HCT116 (cell line): ENCODE data around the gene NLGN3. TPM values are rescaled to one million over a fixed set of nuclear protein-coding genes. Genes with fewer than 3 reads are reported as not detected.

ENCODE experiments used
- ATAC-seq: fragments of 200-7000 bp; cut with Tn5 transposase; 2 replicates; pipeline ENCODE4 v1.9.1; 2020; ENCODE audit warnings: mild to moderate bottlenecking, moderate library complexity
- BruUV-seq: library from RNA; stranded (reverse); fragments of 400-500 nt; replicated peaks from 2 replicates; lab custom pipeline; 2021; lab: Mats Ljungman, UMichigan
- CTCF ChIA-PET: fragments of 300-600 bp; sonication (Branson Sonifier 250); formaldehyde crosslinking; loops from one replicate; lab custom pipeline; 2021; ENCODE audit warnings: antibody characterized with exemption; lab: Charles Lee
- POLR2A ChIA-PET: fragments of 300-600, 350-600 bp; sonication (Branson Sonifier 250); formaldehyde crosslinking; loops from one replicate; lab custom pipeline; 2021; ENCODE audit warnings: antibody characterized with exemption; lab: Charles Lee
- RAD21 ChIA-PET, 2 experiments: fragments of 300-600 bp; sonication (Branson Sonifier 250); formaldehyde crosslinking; loops; one replicate each; lab custom pipeline; 2023; ENCODE audit warnings: low total read pairs in 2 of 2; ENCODE audit not compliant: uncharacterized antibody in 2 of 2, unreplicated experiment in 2 of 2, low non-redundant PET in 1 of 2; lab: Charles Lee
- DNase-seq: peaks from one replicate; pipeline ENCODE4 v3.0.0-alpha.2; 2010; ENCODE audit warnings: low read depth, low spot score
- H2AFZ ChIP-seq: fragments of 200-600 bp; shearing (Covaris generic), sonication (generic); 2 replicates; pipeline ENCODE4 v1.6.1; 2017; ENCODE audit warnings: low read depth, mixed run types, mixed read lengths, antibody characterized with exemption, low read length; ENCODE audit not compliant: poor library complexity, severe bottlenecking
- H3K27ac ChIP-seq: 2 replicates; pipeline ENCODE4 v1.5.1; 2012; ENCODE audit warnings: low read depth, low read length
- H3K27me3 ChIP-seq: fragments of 200-600 bp; sonication (generic); 2 replicates; pipeline ENCODE4 v1.6.1; 2016; ENCODE audit warnings: mixed run types, low read length, mixed read lengths; ENCODE audit not compliant: insufficient read depth
- H3K36me3 ChIP-seq, 2 experiments: fragments of 200-500 bp in 1 of 2; fragments of 200-600 bp in 1 of 2; sonication (Bioruptor generic) in 1 of 2; sonication (generic) in 1 of 2; 2 replicates each; pipeline versions ENCODE4 v1.5.1 to v1.6.1; 2014 to 2016; ENCODE audit warnings: low read length in 2 of 2, inconsistent platforms in 1 of 2, mixed read lengths in 1 of 2, mixed run types in 1 of 2; ENCODE audit not compliant: insufficient read depth in 2 of 2, control insufficient read depth in 1 of 2
- H3K4me1 ChIP-seq, 2 experiments: fragments of 200-600 bp in 1 of 2; sonication (generic) in 1 of 2; 2 replicates each; pipeline versions ENCODE4 v1.5.1 to v1.6.1; 2012 to 2017; ENCODE audit warnings: low read length in 2 of 2, inconsistent platforms in 1 of 2, mild to moderate bottlenecking in 1 of 2, mixed read lengths in 1 of 2, mixed run types in 1 of 2, moderate library complexity in 1 of 2; ENCODE audit not compliant: insufficient read depth in 2 of 2, control insufficient read depth in 1 of 2
- H3K4me2 ChIP-seq: fragments of 200-600 bp; sonication (generic); 2 replicates; pipeline ENCODE4 v1.6.1; 2017; ENCODE audit warnings: mixed run types, low read length, mixed read lengths
- H3K4me3 ChIP-seq, 2 experiments: fragments of 200-600 bp in 1 of 2; sonication (generic) in 1 of 2; replicated peaks in 1 of 2; 2 replicates each; pipeline ENCODE4 v1.5.1; 2011 to 2016; ENCODE audit warnings: low read length in 2 of 2, control low read depth in 1 of 2, low read depth in 1 of 2, mild to moderate bottlenecking in 1 of 2, mixed read lengths in 1 of 2, mixed run types in 1 of 2
- H3K79me2 ChIP-seq: fragments of 200-600 bp; sonication (generic); 2 replicates; pipeline ENCODE4 v1.6.1; 2017; ENCODE audit warnings: mild to moderate bottlenecking, mixed run types, low read length, moderate library complexity, mixed read lengths; ENCODE audit not compliant: insufficient read depth
- H3K9ac ChIP-seq: fragments of 200-600 bp; sonication (generic); 2 replicates; pipeline ENCODE4 v1.6.1; 2016; ENCODE audit warnings: low read length, mixed read lengths
- H3K9me2 ChIP-seq: fragments of 200-600 bp; sonication (generic), shearing (Covaris generic); 2 replicates; pipeline ENCODE4 v1.6.1; 2017; ENCODE audit warnings: mixed run types, mild to moderate bottlenecking, moderate library complexity; ENCODE audit not compliant: insufficient read depth
- H3K9me3 ChIP-seq, 2 experiments: fragments of 200-500 bp in 1 of 2; fragments of 200-600 bp in 1 of 2; sonication (Bioruptor generic) in 1 of 2; sonication (generic) in 1 of 2; 2 replicates each; pipeline ENCODE4 v1.6.1; 2014 to 2017; ENCODE audit warnings: low read length in 2 of 2, mixed read lengths in 2 of 2, inconsistent platforms in 1 of 2, low read depth in 1 of 2, mild to moderate bottlenecking in 1 of 2, mixed run types in 1 of 2, moderate library complexity in 1 of 2; ENCODE audit not compliant: control insufficient read depth in 1 of 2, insufficient read depth in 1 of 2
- H4K20me1 ChIP-seq: fragments of 200-600 bp; sonication (generic), shearing (Covaris generic); 2 replicates; pipeline ENCODE4 v1.6.1; 2017; ENCODE audit warnings: mixed run types, mild to moderate bottlenecking, moderate library complexity; ENCODE audit not compliant: insufficient read depth
- CBX3 ChIP-seq: IDR thresholded peaks from 2 replicates; pipeline ENCODE4 v1.6.1; 2012; ENCODE audit warnings: low read depth
- CEBPB ChIP-seq: IDR thresholded peaks from 2 replicates; pipeline ENCODE4 v1.6.1; 2012; ENCODE audit warnings: low read depth
- EGR1 ChIP-seq: IDR thresholded peaks from 2 replicates; pipeline ENCODE4 v1.6.1; 2012; ENCODE audit warnings: low read depth
- ELF1 ChIP-seq: IDR thresholded peaks from 2 replicates; pipeline ENCODE4 v1.6.1; 2012; ENCODE audit warnings: low read depth, borderline replicate concordance
- EZH2 ChIP-seq: fragments of 200-600 bp; sonication (generic); IDR thresholded peaks from 2 replicates; pipeline ENCODE4 v1.6.1; 2017; ENCODE audit warnings: antibody characterized with exemption, mixed run types
- FOSL1 ChIP-seq: IDR thresholded peaks from 2 replicates; pipeline ENCODE4 v1.6.1; 2012; ENCODE audit warnings: low read depth
- JUND ChIP-seq: IDR thresholded peaks from 2 replicates; pipeline ENCODE4 v1.6.1; 2012
- RAD21 ChIP-seq: IDR thresholded peaks from 2 replicates; pipeline ENCODE4 v1.6.1; 2012; ENCODE audit warnings: low read depth, mild to moderate bottlenecking
- SP1 ChIP-seq: IDR thresholded peaks from 2 replicates; pipeline ENCODE4 v1.6.1; 2012; ENCODE audit warnings: low read depth
- SRF ChIP-seq: IDR thresholded peaks from 2 replicates; pipeline ENCODE4 v1.6.1; 2012; ENCODE audit warnings: low read depth
- TCF7L2 ChIP-seq: IDR thresholded peaks from 2 replicates; pipeline ENCODE4 v1.7.0; 2011; ENCODE audit warnings: borderline replicate concordance, inconsistent platforms; ENCODE audit not compliant: insufficient read depth, insufficient read length; ENCODE audit errors: extremely low read depth
- YY1 ChIP-seq: IDR thresholded peaks from 2 replicates; pipeline ENCODE4 v1.6.1; 2011; ENCODE audit warnings: low read length, low read depth, moderate library complexity, mild to moderate bottlenecking; ENCODE audit not compliant: insufficient replicate concordance; ENCODE audit errors: extremely low read depth
- ZFX ChIP-seq: fragments of 450-650 bp; IDR thresholded peaks from 2 replicates; pipeline ENCODE4 v1.6.1; 2017
- ZNF274 ChIP-seq: fragments of 200-500 bp; sonication (Bioruptor generic); IDR thresholded peaks from 2 replicates; pipeline ENCODE4 v1.6.1; 2014; ENCODE audit warnings: mild to moderate bottlenecking, low read depth, low read length, inconsistent platforms
- intact Hi-C: fragments of 100-400 bp; cut with micrococcal nuclease; formaldehyde crosslinking; loops from 2 replicates; pipeline ENCODE4 v1.10.0; 2022
- total RNA-seq: library from RNA; stranded (reverse); gene quantifications from one replicate; pipeline ENCODE4 v1.2.1, GENCODE V29; 2021; ENCODE audit not compliant: unreplicated experiment
- TF ChIP-seq, protein P1 (sequence below): IDR thresholded peaks from 2 replicates; pipeline ENCODE4 v1.6.1; 2012; ENCODE audit warnings: low read depth
- TF ChIP-seq, protein P2 (sequence below): IDR thresholded peaks from 2 replicates; pipeline ENCODE4 v1.6.1; 2012
- TF ChIP-seq, protein P3 (sequence below): IDR thresholded peaks from 2 replicates; pipeline ENCODE4 v1.6.1; 2011; ENCODE audit warnings: mild to moderate bottlenecking, low read length, moderate library complexity; ENCODE audit not compliant: insufficient replicate concordance; ENCODE audit errors: extremely low read depth
- TF ChIP-seq, protein P4 (sequence below): IDR thresholded peaks from 2 replicates; pipeline ENCODE4 v1.6.1; 2012

Gene NLGN3
- total RNA-seq, 1 experiment from 2014 or later: 1.4 TPM

DNA sequence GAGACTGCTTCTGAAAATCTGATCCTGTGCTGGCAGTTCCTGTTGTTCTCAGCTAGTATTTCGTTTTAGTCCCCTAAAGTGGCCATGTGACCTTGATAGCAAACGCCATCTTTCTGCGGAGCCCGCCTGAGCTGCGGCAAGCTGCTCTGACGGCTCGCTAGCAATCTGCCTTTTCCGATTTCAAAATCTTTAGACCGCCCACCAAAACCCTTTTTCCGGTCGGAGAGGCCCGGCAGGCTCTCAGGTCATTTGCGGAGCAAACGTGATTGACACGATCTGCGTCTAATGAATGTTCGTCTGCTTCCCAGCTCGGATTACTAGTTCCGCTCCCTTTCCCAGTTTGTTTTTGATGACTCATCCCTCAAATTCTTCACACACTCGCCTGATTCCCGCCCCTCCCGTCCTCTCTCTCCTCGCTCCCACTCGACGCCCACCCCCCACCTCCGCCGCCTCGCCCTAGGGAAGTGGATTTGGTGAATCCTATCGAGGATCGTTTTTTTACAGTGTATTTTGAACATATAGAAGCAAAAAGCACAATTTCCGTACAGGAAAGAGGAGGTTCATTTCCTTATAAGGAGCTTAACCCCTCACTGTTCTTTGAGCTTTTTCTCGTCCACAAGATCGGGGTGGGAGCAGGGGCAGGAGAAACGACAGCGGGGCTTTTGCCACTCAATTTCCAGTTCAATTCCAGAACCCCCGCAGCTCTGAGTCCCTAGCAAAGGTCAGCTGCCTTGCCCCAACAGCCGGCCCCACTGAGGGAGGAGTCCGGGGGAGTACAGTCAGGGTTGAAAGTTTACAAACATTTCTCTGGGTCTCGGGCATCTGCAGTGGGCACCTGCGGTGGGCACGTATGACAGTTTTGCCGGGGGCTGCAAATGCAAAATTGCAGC lies 37.5 kb downstream of the NLGN3 start:
- Histone ChIP-seq H4K20me1 (no peaks in the 10 kb centered on the region), H3K79me2 (no peaks in the 10 kb centered on the region), H3K27me3 (no peaks in the 10 kb centered on the region), H2AFZ (no peak overlapping the region), H3K9me3 (no peaks in the 10 kb centered on the region), H3K4me2 (peak overlapping the region; percentile 87), H3K9ac (peak overlapping the region; percentile 79), H3K27ac (peak overlapping the region; percentile 59), H3K4me3 (peak overlapping the region; percentile 40 to 60), H3K4me1 (peaks cover 3 to 18% of the 10 kb centered on the region in 2 experiments; a peak in 3 of 4 replicates), H3K9me2 (no peaks in the 10 kb centered on the region), H3K36me3 (no peaks in the 10 kb centered on the region)
- TSS peak; percentile 46 for BruUV-seq
- ChIA-PET CTCF (no interaction called here), POLR2A (interaction anchor here (0.8 to 1.4 kb wide), 3 partner anchors 63 to 184 kb away, joined by 3 to 7 read pairs (median 5); partner anchors contain the start of genes MED12, NONO and TAF1), RAD21 (no interaction called here)
- DNase-seq (peak; percentile 93), ATAC-seq (peak; percentile 91)
- intact Hi-C loops: no loop called here
- TF ChIP-seq FOSL1 (peak; percentile 71), ZFX (no peak), ELF1 (peak; percentile 20; the same call in 1 of the 2 replicates), RAD21 (no peak), SP1 (peak; percentile 80), JUND (peak; percentile 79), EGR1 (no peak), SRF (peak; percentile 69), CEBPB (peak; percentile 60), TCF7L2 (no peak), ZNF274 (no peak), CBX3 (peak; percentile 71; the same call in 1 of the 2 replicates), YY1 (peak; percentile 78), EZH2 (no peak)
- TF ChIP-seq, protein P1, sequence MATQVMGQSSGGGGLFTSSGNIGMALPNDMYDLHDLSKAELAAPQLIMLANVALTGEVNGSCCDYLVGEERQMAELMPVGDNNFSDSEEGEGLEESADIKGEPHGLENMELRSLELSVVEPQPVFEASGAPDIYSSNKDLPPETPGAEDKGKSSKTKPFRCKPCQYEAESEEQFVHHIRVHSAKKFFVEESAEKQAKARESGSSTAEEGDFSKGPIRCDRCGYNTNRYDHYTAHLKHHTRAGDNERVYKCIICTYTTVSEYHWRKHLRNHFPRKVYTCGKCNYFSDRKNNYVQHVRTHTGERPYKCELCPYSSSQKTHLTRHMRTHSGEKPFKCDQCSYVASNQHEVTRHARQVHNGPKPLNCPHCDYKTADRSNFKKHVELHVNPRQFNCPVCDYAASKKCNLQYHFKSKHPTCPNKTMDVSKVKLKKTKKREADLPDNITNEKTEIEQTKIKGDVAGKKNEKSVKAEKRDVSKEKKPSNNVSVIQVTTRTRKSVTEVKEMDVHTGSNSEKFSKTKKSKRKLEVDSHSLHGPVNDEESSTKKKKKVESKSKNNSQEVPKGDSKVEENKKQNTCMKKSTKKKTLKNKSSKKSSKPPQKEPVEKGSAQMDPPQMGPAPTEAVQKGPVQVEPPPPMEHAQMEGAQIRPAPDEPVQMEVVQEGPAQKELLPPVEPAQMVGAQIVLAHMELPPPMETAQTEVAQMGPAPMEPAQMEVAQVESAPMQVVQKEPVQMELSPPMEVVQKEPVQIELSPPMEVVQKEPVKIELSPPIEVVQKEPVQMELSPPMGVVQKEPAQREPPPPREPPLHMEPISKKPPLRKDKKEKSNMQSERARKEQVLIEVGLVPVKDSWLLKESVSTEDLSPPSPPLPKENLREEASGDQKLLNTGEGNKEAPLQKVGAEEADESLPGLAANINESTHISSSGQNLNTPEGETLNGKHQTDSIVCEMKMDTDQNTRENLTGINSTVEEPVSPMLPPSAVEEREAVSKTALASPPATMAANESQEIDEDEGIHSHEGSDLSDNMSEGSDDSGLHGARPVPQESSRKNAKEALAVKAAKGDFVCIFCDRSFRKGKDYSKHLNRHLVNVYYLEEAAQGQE: no peak
- TF ChIP-seq, protein P2, sequence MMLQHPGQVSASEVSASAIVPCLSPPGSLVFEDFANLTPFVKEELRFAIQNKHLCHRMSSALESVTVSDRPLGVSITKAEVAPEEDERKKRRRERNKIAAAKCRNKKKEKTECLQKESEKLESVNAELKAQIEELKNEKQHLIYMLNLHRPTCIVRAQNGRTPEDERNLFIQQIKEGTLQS: no peak
- TF ChIP-seq, protein P3, sequence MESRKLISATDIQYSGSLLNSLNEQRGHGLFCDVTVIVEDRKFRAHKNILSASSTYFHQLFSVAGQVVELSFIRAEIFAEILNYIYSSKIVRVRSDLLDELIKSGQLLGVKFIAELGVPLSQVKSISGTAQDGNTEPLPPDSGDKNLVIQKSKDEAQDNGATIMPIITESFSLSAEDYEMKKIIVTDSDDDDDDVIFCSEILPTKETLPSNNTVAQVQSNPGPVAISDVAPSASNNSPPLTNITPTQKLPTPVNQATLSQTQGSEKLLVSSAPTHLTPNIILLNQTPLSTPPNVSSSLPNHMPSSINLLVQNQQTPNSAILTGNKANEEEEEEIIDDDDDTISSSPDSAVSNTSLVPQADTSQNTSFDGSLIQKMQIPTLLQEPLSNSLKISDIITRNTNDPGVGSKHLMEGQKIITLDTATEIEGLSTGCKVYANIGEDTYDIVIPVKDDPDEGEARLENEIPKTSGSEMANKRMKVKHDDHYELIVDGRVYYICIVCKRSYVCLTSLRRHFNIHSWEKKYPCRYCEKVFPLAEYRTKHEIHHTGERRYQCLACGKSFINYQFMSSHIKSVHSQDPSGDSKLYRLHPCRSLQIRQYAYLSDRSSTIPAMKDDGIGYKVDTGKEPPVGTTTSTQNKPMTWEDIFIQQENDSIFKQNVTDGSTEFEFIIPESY: no peak
- TF ChIP-seq, protein P4, sequence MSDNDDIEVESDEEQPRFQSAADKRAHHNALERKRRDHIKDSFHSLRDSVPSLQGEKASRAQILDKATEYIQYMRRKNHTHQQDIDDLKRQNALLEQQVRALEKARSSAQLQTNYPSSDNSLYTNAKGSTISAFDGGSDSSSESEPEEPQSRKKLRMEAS: peak; percentile 93
